Hepatocyte (in vitro differentiated cells): ENCODE results near the gene ALK. TPM values are rescaled to one million over a fixed set of nuclear protein-coding genes. Genes with fewer than 3 reads are reported as not detected.

Experiments
- DNase-seq: peaks from one replicate; pipeline ENCODE4 v3.0.0-alpha.2; 2016; ENCODE audit warnings: low spot score
- H2AFZ ChIP-seq: fragments of 200-600 bp; sonication (generic); 2 replicates; pipeline ENCODE4 v1.6.0; 2016; ENCODE audit warnings: antibody characterized with exemption, mild to moderate bottlenecking
- H3K27ac ChIP-seq: fragments of 200-600 bp; sonication (generic); 2 replicates; pipeline ENCODE4 v1.5.1; 2016; ENCODE audit warnings: mild to moderate bottlenecking
- H3K27me3 ChIP-seq: fragments of 200-600 bp; sonication (generic); 2 replicates; pipeline ENCODE4 v1.6.1; 2016
- H3K36me3 ChIP-seq: fragments of 200-600 bp; sonication (generic); replicated peaks from 2 replicates; pipeline ENCODE4 v1.5.1; 2016; ENCODE audit warnings: low read depth; ENCODE audit not compliant: insufficient read depth
- H3K4me1 ChIP-seq: fragments of 200-600 bp; sonication (generic); 2 replicates; pipeline ENCODE4 v1.5.1; 2016; ENCODE audit warnings: mild to moderate bottlenecking, moderate library complexity; ENCODE audit not compliant: insufficient read depth
- H3K4me2 ChIP-seq: fragments of 200-600 bp; sonication (generic); 2 replicates; pipeline ENCODE4 v1.6.0; 2016
- H3K4me3 ChIP-seq: fragments of 200-600 bp; sonication (generic); 2 replicates; pipeline ENCODE4 v1.5.1; 2016; ENCODE audit warnings: mild to moderate bottlenecking
- H3K79me2 ChIP-seq: fragments of 200-600 bp; sonication (generic); 2 replicates; pipeline ENCODE4 v1.6.0; 2017; ENCODE audit warnings: mild to moderate bottlenecking
- H3K9me2 ChIP-seq: fragments of 200-600 bp; sonication (generic); replicated peaks from 2 replicates; pipeline ENCODE4 v1.6.0; 2017; ENCODE audit warnings: mild to moderate bottlenecking; ENCODE audit not compliant: insufficient read depth
- H3K9me3 ChIP-seq: fragments of 200-600 bp; sonication (generic); 2 replicates; pipeline ENCODE4 v1.5.1; 2016; ENCODE audit warnings: low read depth, mild to moderate bottlenecking
- H4K20me1 ChIP-seq: fragments of 200-600 bp; sonication (generic); 2 replicates; pipeline ENCODE4 v1.6.0; 2016; ENCODE audit warnings: mild to moderate bottlenecking; ENCODE audit not compliant: insufficient read depth, poor library complexity, severe bottlenecking
- EZH2 ChIP-seq: fragments of 200-600 bp; sonication (generic); IDR thresholded peaks from 2 replicates; pipeline ENCODE4 v1.6.1; 2016; ENCODE audit warnings: antibody characterized with exemption, mild to moderate bottlenecking, borderline replicate concordance
- EZH2phosphoT487 ChIP-seq: fragments of 200-600 bp; sonication (generic); IDR thresholded peaks from one replicate; pipeline ENCODE4 v1.6.1; 2018; ENCODE audit warnings: antibody characterized with exemption, mild to moderate bottlenecking, low read depth, moderate library complexity; ENCODE audit not compliant: unreplicated experiment, severe bottlenecking
- WGBS: methylation state at CpG from one replicate; pipeline ENCODE4 v1.1.6; 2016; ENCODE audit warnings: low lambda C conversion rate; ENCODE audit errors: missing lambda C conversion rate; 5-methylcytosine and 5-hydroxymethylcytosine counted together
- polyA plus RNA-seq: library from polyadenylated mRNA; unstranded; fragments of >200 nt; fragmentation: Nextera tagmentation; extraction: Ambion mirVana; gene quantifications from 2 replicates; pipeline ENCODE4 v1.2.1, GENCODE V29; 2016
- total RNA-seq: library from RNA; depleted of rRNA; stranded (reverse); fragments of >200 nt; gene quantifications from 2 replicates; pipeline ENCODE4 v1.2.3, GENCODE V29; 2014
- TF ChIP-seq, protein P1 (sequence below): fragments of 200-600 bp; sonication (generic); IDR thresholded peaks from 2 replicates; pipeline ENCODE4 v1.5.1; 2016; ENCODE audit warnings: antibody characterized with exemption, mild to moderate bottlenecking; ENCODE audit not compliant: poor library complexity

Gene ALK
- total and polyA plus RNA-seq, 2 experiments from 2014 or later: 0.16 to 0.27 TPM

DNA sequence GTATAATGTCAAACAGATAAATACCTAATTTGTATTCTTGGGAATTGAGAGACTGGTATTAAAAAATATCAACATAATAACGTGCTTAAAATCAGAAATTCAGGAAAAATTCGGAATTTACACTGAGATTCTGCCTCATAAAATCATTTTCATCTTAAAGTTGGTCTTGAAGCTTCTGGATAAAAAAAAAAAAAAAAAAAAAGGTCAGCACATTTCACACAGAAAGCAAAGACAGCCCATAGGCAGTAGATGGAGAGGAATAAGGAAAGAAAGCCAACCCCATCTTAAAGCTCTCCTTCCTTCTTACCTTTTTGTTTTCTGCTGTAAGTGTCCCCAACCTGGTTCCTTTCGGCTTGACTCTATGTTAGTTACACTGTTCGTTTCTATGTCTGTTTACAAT, 41.5 kb upstream of the ALK start:
- no peaks in the 10 kb centered on the region for H3K36me3 ChIP-seq
- 81% methylated on average over 4 of the region's 4 CpGs for WGBS
- H3K4me1 ChIP-seq: peaks cover 8% of the 10 kb centered on the region
- no peak overlapping the region for H2AFZ ChIP-seq
- H3K27ac ChIP-seq: no peak overlapping the region
- no peak for DNase-seq
- no peaks in the 10 kb centered on the region for H3K27me3 ChIP-seq
- no peaks in the 10 kb centered on the region for H3K9me2 ChIP-seq
- H3K9me3 ChIP-seq: no peaks in the 10 kb centered on the region
- H3K79me2 ChIP-seq: no peaks in the 10 kb centered on the region
- H4K20me1 ChIP-seq: no peaks in the 10 kb centered on the region
- H3K4me3 ChIP-seq: no peak overlapping the region
- H3K4me2 ChIP-seq: no peak overlapping the region
- TF ChIP-seq EZH2: no peak
- no peak for TF ChIP-seq EZH2phosphoT487
- TF ChIP-seq, protein P1, sequence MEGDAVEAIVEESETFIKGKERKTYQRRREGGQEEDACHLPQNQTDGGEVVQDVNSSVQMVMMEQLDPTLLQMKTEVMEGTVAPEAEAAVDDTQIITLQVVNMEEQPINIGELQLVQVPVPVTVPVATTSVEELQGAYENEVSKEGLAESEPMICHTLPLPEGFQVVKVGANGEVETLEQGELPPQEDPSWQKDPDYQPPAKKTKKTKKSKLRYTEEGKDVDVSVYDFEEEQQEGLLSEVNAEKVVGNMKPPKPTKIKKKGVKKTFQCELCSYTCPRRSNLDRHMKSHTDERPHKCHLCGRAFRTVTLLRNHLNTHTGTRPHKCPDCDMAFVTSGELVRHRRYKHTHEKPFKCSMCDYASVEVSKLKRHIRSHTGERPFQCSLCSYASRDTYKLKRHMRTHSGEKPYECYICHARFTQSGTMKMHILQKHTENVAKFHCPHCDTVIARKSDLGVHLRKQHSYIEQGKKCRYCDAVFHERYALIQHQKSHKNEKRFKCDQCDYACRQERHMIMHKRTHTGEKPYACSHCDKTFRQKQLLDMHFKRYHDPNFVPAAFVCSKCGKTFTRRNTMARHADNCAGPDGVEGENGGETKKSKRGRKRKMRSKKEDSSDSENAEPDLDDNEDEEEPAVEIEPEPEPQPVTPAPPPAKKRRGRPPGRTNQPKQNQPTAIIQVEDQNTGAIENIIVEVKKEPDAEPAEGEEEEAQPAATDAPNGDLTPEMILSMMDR: no peak

DNA sequence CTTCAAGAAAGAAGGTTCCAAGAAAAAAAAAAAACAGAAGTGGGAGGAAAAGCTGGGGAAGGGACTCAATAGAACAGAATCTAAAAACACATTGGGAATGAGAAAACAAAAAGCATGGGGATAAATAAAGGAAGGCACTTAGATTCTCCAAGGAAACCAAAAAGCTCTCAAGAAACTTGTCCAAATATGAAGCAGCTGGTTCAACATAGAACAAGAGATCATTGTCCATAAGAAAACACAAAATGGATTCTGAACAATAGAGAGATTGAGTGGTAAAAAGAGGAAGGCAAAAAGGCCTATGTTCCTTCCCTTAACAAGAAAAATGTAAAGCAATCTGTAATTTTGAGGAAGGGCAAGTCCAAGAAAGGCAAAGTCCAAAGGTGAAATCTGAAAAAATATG, 32.9 kb upstream of the ALK start:
- Histone ChIP-seq H3K27me3 (no peaks in the 10 kb centered on the region), H3K4me2 (no peak overlapping the region), H3K79me2 (no peaks in the 10 kb centered on the region), H4K20me1 (no peaks in the 10 kb centered on the region), H3K4me3 (no peak overlapping the region), H3K9me2 (no peaks in the 10 kb centered on the region), H2AFZ (no peak overlapping the region), H3K27ac (no peak overlapping the region), H3K36me3 (no peaks in the 10 kb centered on the region), H3K9me3 (no peaks in the 10 kb centered on the region), H3K4me1 (peaks cover 20% of the 10 kb centered on the region)
- DNase-seq: no peak
- TF ChIP-seq, protein P1: no peak
- no peak for TF ChIP-seq EZH2
- TF ChIP-seq EZH2phosphoT487: no peak

DNA sequence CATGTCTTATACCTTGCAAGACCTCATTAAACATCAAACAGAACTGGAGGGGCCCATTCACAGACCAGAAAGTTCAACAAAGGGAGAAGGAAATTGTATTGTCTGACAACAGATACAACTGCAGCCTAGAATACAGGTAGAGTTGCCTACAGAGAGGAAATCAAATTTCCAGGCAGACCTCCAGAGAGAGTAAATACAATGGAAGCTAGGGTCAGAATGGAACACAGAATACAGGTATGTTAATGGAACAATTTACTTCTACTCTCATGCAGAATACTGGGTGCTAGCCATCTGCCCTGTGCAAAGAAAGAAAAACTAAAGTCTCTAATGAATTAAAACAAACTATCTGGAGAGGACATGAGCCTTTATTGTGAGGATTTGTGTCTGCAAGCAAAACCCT, 31.6 kb upstream of the ALK start:
- Histone ChIP-seq H3K4me2 (no peak overlapping the region), H2AFZ (no peak overlapping the region), H3K79me2 (no peaks in the 10 kb centered on the region), H3K9me2 (no peaks in the 10 kb centered on the region), H4K20me1 (no peaks in the 10 kb centered on the region), H3K36me3 (no peaks in the 10 kb centered on the region), H3K4me1 (peaks cover 20% of the 10 kb centered on the region), H3K27me3 (no peaks in the 10 kb centered on the region), H3K27ac (no peak overlapping the region), H3K9me3 (no peaks in the 10 kb centered on the region), H3K4me3 (no peak overlapping the region)
- TF ChIP-seq EZH2 (no peak), EZH2phosphoT487 (no peak)
- TF ChIP-seq, protein P1: no peak
- no peak for DNase-seq

DNA sequence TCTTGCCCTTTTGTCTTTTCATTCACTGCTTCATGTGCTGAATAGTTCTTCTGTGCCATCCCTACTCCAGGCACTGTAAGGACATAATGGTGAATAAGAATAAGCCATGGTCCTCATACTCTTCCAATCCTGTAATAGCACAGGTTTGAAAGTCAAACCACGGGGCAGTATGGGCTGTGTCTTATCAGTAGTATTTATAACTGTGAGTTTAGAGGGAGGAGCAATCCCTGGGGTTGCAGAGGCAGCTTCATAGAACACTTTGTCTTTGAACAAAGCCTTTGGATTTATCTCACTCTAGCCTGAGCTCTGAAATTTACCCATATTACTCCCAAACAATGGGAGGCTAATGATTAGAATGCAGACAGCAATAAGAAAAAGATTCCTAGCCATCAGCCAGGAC, 30.2 kb upstream of the ALK start:
- WGBS: 8% methylated on average over 1 of the region's 1 CpG
- DNase-seq: peak; percentile 44
- H4K20me1 ChIP-seq: no peaks in the 10 kb centered on the region
- H3K9me2 ChIP-seq: no peaks in the 10 kb centered on the region
- H3K9me3 ChIP-seq: no peaks in the 10 kb centered on the region
- H3K36me3 ChIP-seq: no peaks in the 10 kb centered on the region
- H3K27me3 ChIP-seq: no peaks in the 10 kb centered on the region
- no peak overlapping the region for H2AFZ ChIP-seq
- no peaks in the 10 kb centered on the region for H3K79me2 ChIP-seq
- TF ChIP-seq EZH2 (no peak), EZH2phosphoT487 (no peak)
- TF ChIP-seq, protein P1: no peak
- H3K27ac ChIP-seq: peak overlapping the region; percentile 45
- H3K4me3 ChIP-seq: no peak overlapping the region
- peaks cover 20% of the 10 kb centered on the region for H3K4me1 ChIP-seq
- no peak overlapping the region for H3K4me2 ChIP-seq
